H1 (cell line): ENCODE measurements around the gene GRM1. TPM values are rescaled to one million over a fixed set of nuclear protein-coding genes. Genes with fewer than 3 reads are reported as not detected.

Source experiments
- CTCF ChIA-PET: fragments of 300-600 bp; sonication (Branson Sonifier 250); formaldehyde crosslinking; loops from one replicate; lab custom pipeline; 2021; ENCODE audit not compliant: partially characterized antibody; lab: Charles Lee
- POLR2A ChIA-PET: fragments of 300-600 bp; sonication (Branson Sonifier 250); formaldehyde crosslinking; loops from one replicate; lab custom pipeline; 2021; ENCODE audit warnings: inconsistent platforms; ENCODE audit not compliant: partially characterized antibody; lab: Charles Lee
- DNase-seq, 2 experiments: peaks; one replicate each; pipeline versions ENCODE4 v3.0.0 to v3.0.0-alpha.2; 2010 to 2022; ENCODE audit warnings: low spot score in 2 of 2, low read depth in 1 of 2, mixed read lengths in 1 of 2
- FAIRE-seq: peaks from 2 replicates; lab custom pipeline; 2011; peaks lifted over from hg19 to GRCh38; lab: Jason Lieb, UNC
- H2AFZ ChIP-seq: 2 replicates; pipeline ENCODE4 v1.8.1; 2012; ENCODE audit warnings: low read length, inconsistent platforms
- H2AK5ac ChIP-seq: 2 replicates; pipeline ENCODE4 v1.6.1; 2013; ENCODE audit warnings: low read depth, low read length
- H2BK120ac ChIP-seq: replicated peaks from 2 replicates; pipeline ENCODE3; 2013; ENCODE audit warnings: low read depth, low read length, inconsistent platforms
- H2BK12ac ChIP-seq: 2 replicates; pipeline ENCODE4 v1.6.1; 2013; ENCODE audit warnings: low read depth, low read length
- H2BK15ac ChIP-seq: 2 replicates; pipeline ENCODE4 v1.6.1; 2013; ENCODE audit warnings: low read length
- H2BK20ac ChIP-seq: 2 replicates; pipeline ENCODE4 v1.6.1; 2013; ENCODE audit warnings: low read length
- H2BK5ac ChIP-seq: 2 replicates; pipeline ENCODE4 v1.6.1; 2013; ENCODE audit warnings: low read depth, low read length
- H3K14ac ChIP-seq: 2 replicates; pipeline ENCODE4 v1.6.1; 2013; ENCODE audit warnings: inconsistent platforms; ENCODE audit not compliant: insufficient read length
- H3K18ac ChIP-seq: 2 replicates; pipeline ENCODE4 v1.6.1; 2013; ENCODE audit warnings: low read length; ENCODE audit errors: extremely low read depth
- H3K23ac ChIP-seq: 2 replicates; pipeline ENCODE4 v1.6.1; 2013; ENCODE audit warnings: inconsistent platforms; ENCODE audit not compliant: insufficient read length
- H3K23me2 ChIP-seq: 2 replicates; pipeline ENCODE4 v1.6.1; 2013; ENCODE audit warnings: low read depth, low read length
- H3K27ac ChIP-seq: 2 replicates; pipeline ENCODE4 v1.6.1; 2011; ENCODE audit warnings: low read depth, low read length, inconsistent platforms
- H3K27me3 ChIP-seq, 4 experiments: replicated peaks in 1 of 4; 1 replicate in 1 of 4; 2 replicates in 3 of 4; pipeline versions ENCODE4 v1.6.1 to v1.8.1; 2011 to 2013; ENCODE audit warnings: low read length in 3 of 4, mild to moderate bottlenecking in 3 of 4, inconsistent platforms in 2 of 4, mixed read lengths in 2 of 4, moderate library complexity in 1 of 4; ENCODE audit not compliant: control insufficient read depth in 3 of 4, insufficient read depth in 3 of 4; ENCODE audit errors: extremely low read depth in 1 of 4
- H3K36me3 ChIP-seq, 4 experiments: 2 replicates each; pipeline versions ENCODE4 v1.6.1 to v1.8.1; 2011 to 2013; ENCODE audit warnings: mild to moderate bottlenecking in 4 of 4, low read length in 3 of 4, moderate library complexity in 2 of 4, control low read depth in 1 of 4, inconsistent platforms in 1 of 4; ENCODE audit not compliant: insufficient read depth in 4 of 4, control insufficient read depth in 2 of 4
- H3K4ac ChIP-seq: replicated peaks from 2 replicates; pipeline ENCODE3; 2013; ENCODE audit warnings: low read length, low read depth, mixed read lengths, inconsistent platforms; ENCODE audit not compliant: insufficient read length
- H3K4me1 ChIP-seq, 4 experiments: replicated peaks in 1 of 4; 1 replicate in 1 of 4; 2 replicates in 3 of 4; pipeline versions ENCODE4 v1.6.1 to v1.8.1; 2011 to 2013; ENCODE audit warnings: low read length in 3 of 4, inconsistent platforms in 2 of 4, mixed read lengths in 1 of 4; ENCODE audit not compliant: insufficient read depth in 4 of 4, control insufficient read depth in 3 of 4
- H3K4me2 ChIP-seq, 2 experiments: 2 replicates each; pipeline versions ENCODE4 v1.6.1 to v1.8.1; 2011 to 2013; ENCODE audit warnings: low read depth in 2 of 2, low read length in 2 of 2, control low read depth in 1 of 2, inconsistent platforms in 1 of 2, mild to moderate bottlenecking in 1 of 2; ENCODE audit not compliant: insufficient read depth in 1 of 2
- H3K4me3 ChIP-seq, 4 experiments: fragments of 200-600, 300-600 bp in 1 of 4; sonication (generic), shearing (Covaris generic), sonication (Bioruptor Twin) in 1 of 4; 2 replicates each; pipeline versions ENCODE4 v1.5.1 to v1.8.1; 2011 to 2016; ENCODE audit warnings: low read length in 4 of 4, low read depth in 3 of 4, control low read depth in 2 of 4, inconsistent platforms in 2 of 4, mild to moderate bottlenecking in 2 of 4, mixed read lengths in 1 of 4, moderate library complexity in 1 of 4; ENCODE audit not compliant: insufficient read depth in 2 of 4; ENCODE audit errors: extremely low read depth in 1 of 4
- H3K56ac ChIP-seq: replicated peaks from 2 replicates; pipeline ENCODE3; 2013; ENCODE audit warnings: low read depth, mild to moderate bottlenecking, mixed read lengths, low read length, inconsistent platforms; ENCODE audit not compliant: insufficient read length
- H3K79me1 ChIP-seq: 2 replicates; pipeline ENCODE4 v1.6.1; 2013; ENCODE audit warnings: low read depth, low read length, control low read depth
- H3K79me2 ChIP-seq, 2 experiments: 2 replicates each; pipeline versions ENCODE4 v1.6.1 to v1.8.1; 2012 to 2013; ENCODE audit warnings: low read length in 2 of 2, mild to moderate bottlenecking in 2 of 2, inconsistent platforms in 1 of 2; ENCODE audit not compliant: insufficient read depth in 2 of 2, control insufficient read depth in 1 of 2
- H3K9ac ChIP-seq, 4 experiments: replicated peaks in 1 of 4; 1 replicate in 1 of 4; 2 replicates in 3 of 4; pipeline versions ENCODE4 v1.6.1 to v1.8.1; 2011 to 2013; ENCODE audit warnings: low read depth in 3 of 4, low read length in 3 of 4, control low read depth in 2 of 4, mild to moderate bottlenecking in 2 of 4, moderate library complexity in 2 of 4, inconsistent platforms in 1 of 4; ENCODE audit errors: extremely low read depth in 1 of 4
- H3K9me3 ChIP-seq, 2 experiments: 2 replicates each; pipeline versions ENCODE4 v1.6.1 to v1.8.1; 2012 to 2013; ENCODE audit warnings: mild to moderate bottlenecking in 2 of 2, moderate library complexity in 2 of 2, control low read depth in 1 of 2, inconsistent platforms in 1 of 2, low read depth in 1 of 2, low read length in 1 of 2, mixed read lengths in 1 of 2; ENCODE audit not compliant: insufficient read depth in 2 of 2
- H4K20me1 ChIP-seq, 2 experiments: replicated peaks in 1 of 2; 2 replicates each; pipeline versions ENCODE3 to v1.8.1; 2011 to 2013; ENCODE audit warnings: inconsistent platforms in 2 of 2, low read length in 2 of 2, mild to moderate bottlenecking in 1 of 2; ENCODE audit not compliant: insufficient read depth in 2 of 2, control insufficient read depth in 1 of 2
- H4K5ac ChIP-seq: 2 replicates; pipeline ENCODE4 v1.6.1; 2013; ENCODE audit warnings: low read length, low read depth, mixed read lengths, inconsistent platforms; ENCODE audit not compliant: insufficient read length
- H4K8ac ChIP-seq: 2 replicates; pipeline ENCODE4 v1.8.0; 2013; ENCODE audit warnings: mild to moderate bottlenecking, moderate library complexity, low read length, inconsistent platforms; ENCODE audit not compliant: insufficient read depth; ENCODE audit errors: extremely low read depth
- H4K91ac ChIP-seq: replicated peaks from 2 replicates; pipeline ENCODE3; 2013; ENCODE audit warnings: low read length, mixed read lengths, inconsistent platforms; ENCODE audit not compliant: insufficient read length
- BACH1 ChIP-seq: IDR thresholded peaks from 2 replicates; pipeline ENCODE4 v1.6.1; 2012; ENCODE audit warnings: low read length, improper control_type of control experiment
- BRCA1 ChIP-seq: IDR thresholded peaks from 2 replicates; pipeline ENCODE4 v1.6.1; 2012; ENCODE audit warnings: low read depth, low read length, improper control_type of control experiment
- CBX5 ChIP-seq: fragments of 300-800, 300-1000 bp; sonication (generic); IDR thresholded peaks from 2 replicates; pipeline ENCODE4 v1.7.1; 2016; ENCODE audit warnings: antibody characterized with exemption, low read length, low read depth
- CTBP2 ChIP-seq: IDR thresholded peaks from 2 replicates; pipeline ENCODE4 v1.7.0; 2011; ENCODE audit warnings: borderline replicate concordance, mild to moderate bottlenecking, moderate library complexity, mixed read lengths, low read length; ENCODE audit not compliant: insufficient read depth, insufficient read length
- EP300 ChIP-seq, 2 experiments: IDR thresholded peaks; 1 replicate in 1 of 2; 2 replicates in 1 of 2; pipeline ENCODE4 v1.6.1; 2011 to 2012; ENCODE audit warnings: low read depth in 2 of 2, low read length in 2 of 2, mild to moderate bottlenecking in 2 of 2, borderline replicate concordance in 1 of 2, inconsistent platforms in 1 of 2, moderate library complexity in 1 of 2
- HDAC6 ChIP-seq: IDR thresholded peaks from one replicate; pipeline ENCODE4 v1.7.1; 2012; ENCODE audit warnings: low read depth, mild to moderate bottlenecking, inconsistent platforms, low read length, moderate library complexity
- KDM1A ChIP-seq: fragments of 200-600, 300-600 bp; sonication (generic); IDR thresholded peaks from 2 replicates; pipeline ENCODE4 v1.7.1; 2016; ENCODE audit warnings: mild to moderate bottlenecking, low read length, borderline replicate concordance
- MAX ChIP-seq: IDR thresholded peaks from 2 replicates; pipeline ENCODE4 v1.6.1; 2012; ENCODE audit warnings: inconsistent platforms
- POLR2A ChIP-seq, 2 experiments: IDR thresholded peaks; 1 replicate in 1 of 2; 2 replicates in 1 of 2; pipeline ENCODE4 v1.6.1; 2011; ENCODE audit warnings: low read depth in 2 of 2, low read length in 2 of 2, mild to moderate bottlenecking in 2 of 2; ENCODE audit errors: control extremely low read depth in 1 of 2
- SIX5 ChIP-seq: IDR thresholded peaks from 2 replicates; pipeline ENCODE4 v1.6.1; 2011; ENCODE audit warnings: mild to moderate bottlenecking, low read depth, low read length
- SP4 ChIP-seq: IDR thresholded peaks from 2 replicates; pipeline ENCODE4 v1.6.1; 2012; ENCODE audit warnings: low read length, inconsistent platforms
- TCF12 ChIP-seq: IDR thresholded peaks from 2 replicates; pipeline ENCODE4 v1.6.1; 2011; ENCODE audit warnings: low read depth, mild to moderate bottlenecking, low read length
- TEAD4 ChIP-seq: IDR thresholded peaks from 2 replicates; pipeline ENCODE4 v1.6.1; 2012; ENCODE audit warnings: low read depth, low read length, inconsistent platforms, mixed read lengths
- USF2 ChIP-seq: IDR thresholded peaks from 2 replicates; pipeline ENCODE4 v1.6.1; 2011; ENCODE audit warnings: low read length, improper control_type of control experiment
- ZNF274 ChIP-seq: IDR thresholded peaks from 2 replicates; pipeline ENCODE4 v1.7.0; 2012; ENCODE audit warnings: low read length, borderline replicate concordance; ENCODE audit errors: extremely low read depth
- polyA plus RNA-seq, 7 experiments: library from polyadenylated mRNA; depleted of rRNA in 3 of 7; stranded (reverse) in 5 of 7; unstranded in 2 of 7; fragments of >200 nt in 5 of 7; fragments of 200-250 nt in 2 of 7; gene quantifications; 1 replicate in 5 of 7; 2 replicates in 1 of 7; 4 replicates in 1 of 7; pipeline versions ENCODE4 v1.2.1 to v1.2.3, GENCODE V29; 2011 to 2013; ENCODE audit warnings: missing spikeins in 2 of 7, mixed read lengths in 2 of 7
- total RNA-seq: library from RNA; stranded (reverse); fragmentation: NEBNext Ultra II Directional; extraction: Animal tissue kit (Norgen Biotek cat#: 25700); gene quantifications from 2 replicates; pipeline ENCODE4 v1.2.1, GENCODE V29; 2021

Gene GRM1
- total and polyA plus RNA-seq, 2 of the 8 experiments (the other 6 are each of a cell fraction or from before 2014, with no cell fraction given): 0.15 to 1.3 TPM

- Histone ChIP-seq H3K56ac (no peak overlapping the region), H3K23ac (no peak overlapping the region), H3K14ac (no peak overlapping the region), H4K8ac (no peak overlapping the region), H3K23me2 (no peaks in the 10 kb centered on the region), H3K4me2 (no peak overlapping the region), H2BK20ac (no peak overlapping the region), H3K27ac (no peak overlapping the region), H3K4ac (no peak overlapping the region), H4K20me1 (no peaks in the 10 kb centered on the region), H3K27me3 (no peaks in the 10 kb centered on the region), H3K4me3 (no peak overlapping the region), H2BK12ac (0 out of 2 replicates have a peak overlapping the region, but pooled peaks have one; percentile 68), H2BK5ac (no peak overlapping the region), H2AFZ (0 out of 2 replicates have a peak overlapping the region, but pooled peaks have one; percentile 51), H3K9ac (no peak overlapping the region), H3K36me3 (no peaks in the 10 kb centered on the region), H4K5ac (no peak overlapping the region), H2BK120ac (no peak overlapping the region), H3K79me2 (no peaks in the 10 kb centered on the region), H3K79me1 (no peaks in the 10 kb centered on the region), H3K18ac (no peak overlapping the region), H2AK5ac (no peak overlapping the region), H2BK15ac (no peak overlapping the region), H4K91ac (no peak overlapping the region), H3K9me3 (no peaks in the 10 kb centered on the region), H3K4me1 (peaks cover 0 to 10% (median 4%) of the 10 kb centered on the region in 4 experiments; a peak in 4 of 7 replicates)
- ChIA-PET POLR2A (no interaction called here), CTCF (interaction anchor here (0.9 kb wide), 1 partner anchor 32 kb away, joined by 3 read pairs; no protein-coding TSS in a partner anchor)
- FAIRE-seq (no peak), DNase-seq (no peak)
- TF ChIP-seq HDAC6: no peak
- TF ChIP-seq CBX5: no peak
- no peak for TF ChIP-seq USF2
- no peak for TF ChIP-seq MAX
- TF ChIP-seq SIX5: no peak
- no peak for TF ChIP-seq TEAD4
- TF ChIP-seq TCF12: no peak
- TF ChIP-seq KDM1A: no peak
- TF ChIP-seq CTBP2: no peak
- no peak for TF ChIP-seq BACH1
- no peak for TF ChIP-seq BRCA1
- no peak for TF ChIP-seq EP300 (IDR thresholded peaks at IDR 0.05; ENCODE audit: borderline replicate concordance in 1 of 2, low read depth in 2 of 2, low read length in 2 of 2)
- TF ChIP-seq SP4: no peak
- TF ChIP-seq POLR2A (IDR thresholded peaks at IDR 0.05; ENCODE audit: control extremely low read depth in 1 of 2, low read depth in 2 of 2, low read length in 2 of 2): no peak
- TF ChIP-seq ZNF274: no peak
Measured at GRCh38 chr6:146359131-146359530, 330.3 kb downstream of the GRM1 start.
